ENCODE results near the gene TMEM62.
A peak's percentile ranks its signal among the peaks of the same experiment; 100 is the strongest.

TMEM62 gene

GRCh38 chr15:43105077-43105736 is 28.2 kb upstream of the TMEM62 start:
- no peak for TF ChIP-seq CTCF (IDR thresholded peaks at IDR 0.05; ENCODE audit: low read depth, low read length)
- peak overlapping the region; percentile 99 for H3K4me3 ChIP-seq (ENCODE audit: low read depth, low read length)

GRCh38 chr15:43105778-43106485 is 27.5 kb upstream of the TMEM62 start, which contains the start of gene UBR1:
TSS of gene UBR1 (minus strand) at chr15:43106038. CDS start at chr15:43106022, 16 bp downstream.
- TF ChIP-seq CTCF (IDR thresholded peaks at IDR 0.05; ENCODE audit: low read depth, low read length), result no peak
- H3K4me3 ChIP-seq (ENCODE audit: low read depth, low read length), result peak within 1 kb of the TSS; percentile 99

GRCh38 chr15:43106486-43106829 is 26.9 kb upstream of the TMEM62 start:
- peak overlapping the region; percentile 99 for H3K4me3 ChIP-seq (ENCODE audit: low read depth, low read length)
- no peak for TF ChIP-seq CTCF (IDR thresholded peaks at IDR 0.05; ENCODE audit: low read depth, low read length)

- H3K4me3 ChIP-seq (ENCODE audit: low read depth, low read length), result no peak overlapping the region
- no peak for TF ChIP-seq CTCF (IDR thresholded peaks at IDR 0.05; ENCODE audit: low read depth, low read length)
These were observed 25.6 kb upstream of the TMEM62 start for GRCh38 chr15:43107751-43108150.

- no peak overlapping the region for H3K4me3 ChIP-seq (ENCODE audit: low read depth, low read length)
- TF ChIP-seq CTCF (IDR thresholded peaks at IDR 0.05; ENCODE audit: low read depth, low read length), result no peak
These were observed 22.0 kb upstream of the TMEM62 start for GRCh38 chr15:43111354-43111753.

GRCh38 chr15:43118286-43118685 is 15.1 kb upstream of the TMEM62 start:
- no peak overlapping the region for H3K4me3 ChIP-seq (ENCODE audit: low read depth, low read length)
- TF ChIP-seq CTCF (IDR thresholded peaks at IDR 0.05; ENCODE audit: low read depth, low read length), result no peak

- TF ChIP-seq CTCF (IDR thresholded peaks at IDR 0.05; ENCODE audit: low read depth, low read length), result no peak
- H3K4me3 ChIP-seq (ENCODE audit: low read depth, low read length), result no peak overlapping the region
These were observed 14.6 kb upstream of the TMEM62 start for GRCh38 chr15:43118829-43119228.
